GM12878 (cell line): ENCODE data around the gene GNAO1. TPM values are rescaled to one million over a fixed set of nuclear protein-coding genes. Genes with fewer than 3 reads are reported as not detected.

Experiments
- ATAC-seq: fragments of 200-7000 bp; cut with Tn5 transposase; 3 replicates; pipeline ENCODE4 v1.9.1; 2020; ENCODE audit warnings: mild to moderate bottlenecking, moderate library complexity
- BruUV-seq: library from RNA; stranded (reverse); fragments of 400-500 nt; replicated peaks from 2 replicates; lab custom pipeline; 2021; lab: Mats Ljungman, UMichigan
- CTCF ChIA-PET: fragments of 300-600 bp; sonication (Branson Sonifier 250); formaldehyde crosslinking; extraction: SDS; loops from one replicate; lab custom pipeline; 2021; ENCODE audit warnings: inconsistent platforms; lab: Yijun Ruan, JAX
- POLR2A ChIA-PET: fragments of 350-600 bp; formaldehyde crosslinking; extraction: SDS; loops from one replicate; lab custom pipeline; 2021; ENCODE audit warnings: inconsistent platforms; lab: Charles Lee
- RAD21 ChIA-PET: fragments of 300-600 bp; sonication (Branson Sonifier 250); formaldehyde crosslinking; loops from one replicate; lab custom pipeline; 2023; ENCODE audit warnings: antibody characterized with exemption; ENCODE audit not compliant: unreplicated experiment; lab: Charles Lee
- SMC1A ChIA-PET: fragments of 300-600 bp; sonication (Branson Sonifier 250); formaldehyde crosslinking; loops from one replicate; lab custom pipeline; 2023; ENCODE audit not compliant: unreplicated experiment, uncharacterized antibody; lab: Charles Lee
- DNase-seq: peaks from one replicate; pipeline ENCODE4 v3.0.0-alpha.2; 2011; ENCODE audit warnings: low read depth, low spot score
- FAIRE-seq: peaks from 3 replicates; lab custom pipeline; 2011; peaks lifted over from hg19 to GRCh38; lab: Jason Lieb, UNC
- H2AFZ ChIP-seq: 2 replicates; pipeline ENCODE4 v1.6.0; 2011; ENCODE audit warnings: low read depth, low read length, control low read depth; ENCODE audit not compliant: control insufficient read depth
- H3K27ac ChIP-seq: 2 replicates; pipeline ENCODE4 v1.5.1; 2011; ENCODE audit warnings: control low read depth; ENCODE audit not compliant: control insufficient read depth, insufficient read depth
- H3K27me3 ChIP-seq, 2 experiments: replicated peaks in 1 of 2; 2 replicates each; pipeline versions ENCODE4 v1.6.0 to v1.6.1; 2011; ENCODE audit warnings: low read length in 1 of 2; ENCODE audit not compliant: control insufficient read depth in 2 of 2, insufficient read depth in 2 of 2
- H3K36me3 ChIP-seq, 2 experiments: 2 replicates each; pipeline ENCODE4 v1.5.1; 2011; ENCODE audit warnings: low read length in 1 of 2; ENCODE audit not compliant: control insufficient read depth in 2 of 2, insufficient read depth in 2 of 2
- H3K4me1 ChIP-seq: 2 replicates; pipeline ENCODE4 v1.6.1; 2011; ENCODE audit warnings: mild to moderate bottlenecking, low read length, moderate library complexity, mixed read lengths; ENCODE audit not compliant: control insufficient read depth, insufficient read depth
- H3K4me2 ChIP-seq: 2 replicates; pipeline ENCODE4 v1.6.0; 2011; ENCODE audit warnings: control low read depth; ENCODE audit not compliant: control insufficient read depth, insufficient read depth
- H3K4me3 ChIP-seq: fragments of 200-600 bp; sonication (generic); 2 replicates; pipeline ENCODE4 v1.5.1; 2016
- H3K79me2 ChIP-seq: 2 replicates; pipeline ENCODE4 v1.6.0; 2011; ENCODE audit warnings: low read length; ENCODE audit not compliant: control insufficient read depth, insufficient read depth
- H3K9ac ChIP-seq: 2 replicates; pipeline ENCODE4 v1.8.0; 2011; ENCODE audit warnings: low read length, control low read depth, mixed read lengths; ENCODE audit not compliant: control insufficient read depth, insufficient read depth
- H3K9me3 ChIP-seq: replicated peaks from 3 replicates; pipeline ENCODE4 v1.5.1; 2011; ENCODE audit warnings: mild to moderate bottlenecking, low read length; ENCODE audit not compliant: control insufficient read depth, insufficient read depth
- H4K20me1 ChIP-seq: 2 replicates; pipeline ENCODE4 v1.6.0; 2011; ENCODE audit not compliant: control insufficient read depth, insufficient read depth
- BACH1 ChIP-seq: fragments of 450-650 bp; IDR thresholded peaks from 2 replicates; pipeline ENCODE4 v1.6.1; 2017; ENCODE audit warnings: mild to moderate bottlenecking, borderline replicate concordance
- CHD1 ChIP-seq: IDR thresholded peaks from 2 replicates; pipeline ENCODE4 v1.6.1; 2012; ENCODE audit warnings: low read depth, low read length, improper control_type of control experiment
- CREB1 ChIP-seq: IDR thresholded peaks from 2 replicates; pipeline ENCODE4 v1.6.1; 2012; ENCODE audit warnings: low read depth, mild to moderate bottlenecking, inconsistent platforms
- DPF2 ChIP-seq: fragments of 450-650 bp; IDR thresholded peaks from 2 replicates; pipeline ENCODE4 v1.6.1; 2017; ENCODE audit warnings: mild to moderate bottlenecking
- E4F1 ChIP-seq: fragments of 450-650 bp; IDR thresholded peaks from 2 replicates; pipeline ENCODE4 v1.6.1; 2018; ENCODE audit warnings: borderline replicate concordance, mild to moderate bottlenecking; ENCODE audit not compliant: partially characterized antibody
- NFIC ChIP-seq: IDR thresholded peaks from 2 replicates; pipeline ENCODE4 v1.6.1; 2012; ENCODE audit warnings: low read depth, mild to moderate bottlenecking, inconsistent platforms, low read length, moderate library complexity
- SIX5 ChIP-seq: IDR thresholded peaks from 2 replicates; pipeline ENCODE4 v1.6.1; 2011; ENCODE audit warnings: mild to moderate bottlenecking, low read depth, low read length, moderate library complexity; ENCODE audit not compliant: severe bottlenecking
- USF1 ChIP-seq: IDR thresholded peaks from 2 replicates; pipeline ENCODE4 v1.6.1; 2011; ENCODE audit warnings: borderline replicate concordance, low read depth, mild to moderate bottlenecking, moderate library complexity, mixed read lengths, low read length; ENCODE audit not compliant: insufficient read depth; ENCODE audit errors: extremely low read length
- ZBTB4 ChIP-seq: fragments of 450-650 bp; formaldehyde crosslinking; IDR thresholded peaks from 2 replicates; pipeline ENCODE4 v1.4.0; 2022; ENCODE audit warnings: mild to moderate bottlenecking, moderate library complexity
- ZNF207 ChIP-seq: fragments of 450-650 bp; IDR thresholded peaks from 2 replicates; pipeline ENCODE4 v1.6.1; 2014; ENCODE audit warnings: antibody characterized with exemption, mild to moderate bottlenecking, borderline replicate concordance
- WGBS: methylation state at CpG from one replicate; pipeline ENCODE4 v1.1.6; 2016; ENCODE audit warnings: low lambda C conversion rate; ENCODE audit not compliant: insufficient replicate concordance, insufficient coverage; ENCODE audit errors: missing lambda C conversion rate; 5-methylcytosine and 5-hydroxymethylcytosine counted together
- in situ Hi-C: fragments of 300-500 bp; cut with MboI; formaldehyde crosslinking; loops from 9 replicates; pipeline ENCODE4 v1.14.3; 2018; ENCODE audit warnings: mixed read lengths
- intact Hi-C: fragments of 100-400 bp; cut with micrococcal nuclease; formaldehyde crosslinking; loops from one replicate; pipeline ENCODE4 v1.14.2; 2022; ENCODE audit not compliant: unreplicated experiment
- polyA plus RNA-seq, 11 experiments: library from polyadenylated mRNA; depleted of rRNA in 4 of 11; unstranded in 6 of 11; stranded (reverse) in 5 of 11; fragments of >200 nt; fragmentation: Nextera tagmentation in 4 of 11; fragmentation: Illumina TruSeq in 1 of 11; extraction: Ambion mirVana in 4 of 11; extraction: Trizol in 1 of 11; gene quantifications; 1 replicate in 1 of 11; 2 replicates in 10 of 11; pipeline versions ENCODE4 v1.2.1 to v1.2.3, GENCODE V29; 2011 to 2016; ENCODE audit warnings: inconsistent platforms in 2 of 11, missing spikeins in 2 of 11, low read depth in 1 of 11
- total RNA-seq, 4 experiments: library from RNA; depleted of rRNA in 3 of 4; stranded (reverse); fragments of >200 nt in 3 of 4; fragmentation: Illumina TruSeq in 1 of 4; extraction: Trizol in 1 of 4; gene quantifications; 2 replicates each; pipeline versions ENCODE4 v1.2.1 to v1.2.3, GENCODE V29; 2013 to 2021
- TF ChIP-seq, protein P1 (sequence below): IDR thresholded peaks from 2 replicates; pipeline ENCODE4 v1.6.1; 2012; ENCODE audit warnings: low read length, inconsistent platforms

GNAO1 gene
- total and polyA plus RNA-seq, 10 of the 15 experiments (the other 5 are each of a cell fraction or from before 2014, with no cell fraction given) = 0.05 to 0.28 (median 0.14) TPM; not detected in 6

DNA sequence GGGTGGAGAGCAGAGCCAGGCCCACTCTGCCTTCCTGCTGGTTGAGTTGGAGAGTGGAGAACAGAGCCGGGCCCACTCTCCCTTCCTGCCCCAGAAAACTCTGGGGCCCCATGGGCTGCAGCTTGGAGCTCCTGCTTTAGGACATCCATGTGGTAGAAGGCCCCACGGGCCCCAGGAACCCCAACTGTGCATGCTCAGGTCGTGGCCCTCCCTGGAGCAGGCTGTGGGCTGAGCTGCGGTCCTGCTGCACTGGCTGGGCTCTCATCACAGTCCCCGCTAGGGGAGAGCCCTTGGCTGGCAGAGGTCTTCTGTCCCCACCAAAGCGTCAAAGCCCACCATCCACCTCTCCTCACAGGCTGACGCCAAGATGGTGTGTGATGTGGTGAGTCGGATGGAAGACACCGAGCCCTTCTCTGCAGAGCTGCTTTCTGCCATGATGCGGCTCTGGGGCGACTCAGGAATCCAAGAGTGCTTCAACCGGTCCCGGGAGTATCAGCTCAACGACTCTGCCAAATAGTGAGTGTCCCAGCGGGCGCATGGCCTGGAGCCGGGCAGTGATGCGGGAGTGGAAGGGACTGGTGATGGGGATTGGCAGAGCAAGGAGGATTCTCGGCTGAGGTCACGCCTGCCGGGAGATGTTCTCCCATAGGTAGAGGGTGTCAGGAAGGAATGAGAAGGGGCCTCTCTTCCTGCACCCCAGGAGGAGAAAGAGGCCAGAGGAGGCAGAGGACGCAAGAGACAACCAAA is 137.2 kb downstream of the GNAO1 start:
- 56% methylated on average over 22 of the region's 22 CpGs for WGBS
- Histone ChIP-seq H3K36me3 (no peaks in the 10 kb centered on the region), H3K27ac (no peak overlapping the region), H3K27me3 (no peaks in the 10 kb centered on the region), H3K4me3 (no peak overlapping the region), H2AFZ (no peak overlapping the region), H3K9ac (no peak overlapping the region), H4K20me1 (no peaks in the 10 kb centered on the region), H3K9me3 (no peaks in the 10 kb centered on the region), H3K4me2 (no peak overlapping the region), H3K4me1 (no peaks in the 10 kb centered on the region), H3K79me2 (no peaks in the 10 kb centered on the region)
- POLR2A ChIA-PET = no interaction called here
- in situ Hi-C loops (no loop called here), intact Hi-C loops (no loop called here)
- BruUV-seq = no TSS peak
- CTCF ChIA-PET = interaction anchor here (0.7 kb wide), 1 partner anchor 10 kb away, joined by 3 read pairs; no protein-coding TSS in a partner anchor
- ATAC-seq = no peak
- no peak for FAIRE-seq
- SMC1A ChIA-PET = interaction anchor here (2.2 kb wide), 1 partner anchor 28 kb away, joined by 5 read pairs; no protein-coding TSS in a partner anchor
- no peak for DNase-seq
- RAD21 ChIA-PET = no interaction called here
- TF ChIP-seq CHD1 (no peak), USF1 (no peak), DPF2 (no peak), NFIC (no peak), SIX5 (no peak), CREB1 (no peak), ZBTB4 (no peak), ZNF207 (no peak), E4F1 (no peak), BACH1 (no peak)
- TF ChIP-seq, protein P1, sequence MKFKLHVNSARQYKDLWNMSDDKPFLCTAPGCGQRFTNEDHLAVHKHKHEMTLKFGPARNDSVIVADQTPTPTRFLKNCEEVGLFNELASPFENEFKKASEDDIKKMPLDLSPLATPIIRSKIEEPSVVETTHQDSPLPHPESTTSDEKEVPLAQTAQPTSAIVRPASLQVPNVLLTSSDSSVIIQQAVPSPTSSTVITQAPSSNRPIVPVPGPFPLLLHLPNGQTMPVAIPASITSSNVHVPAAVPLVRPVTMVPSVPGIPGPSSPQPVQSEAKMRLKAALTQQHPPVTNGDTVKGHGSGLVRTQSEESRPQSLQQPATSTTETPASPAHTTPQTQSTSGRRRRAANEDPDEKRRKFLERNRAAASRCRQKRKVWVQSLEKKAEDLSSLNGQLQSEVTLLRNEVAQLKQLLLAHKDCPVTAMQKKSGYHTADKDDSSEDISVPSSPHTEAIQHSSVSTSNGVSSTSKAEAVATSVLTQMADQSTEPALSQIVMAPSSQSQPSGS = no peak
